AG09319 (cell line): ENCODE data around the gene VPS51.

ENCODE experiments used
- DNase-seq: peaks from one replicate; pipeline ENCODE4 v3.0.0-alpha.2; 2010; ENCODE audit warnings: low read depth; ENCODE audit errors: extremely low read depth
- CTCF ChIP-seq: IDR thresholded peaks from 2 replicates; pipeline ENCODE4 v1.5.1; 2011; ENCODE audit warnings: low read depth, mild to moderate bottlenecking, inconsistent platforms, low read length, moderate library complexity

Gene VPS51

GRCh38 chr11:65134240-65134951, 38.4 kb downstream of the VPS51 start, which contains the start of gene SYVN1:
Gene SYVN1 (minus strand): TSS chr11:65134519. CDS start chr11:65133601, 918 bp downstream.
- TF ChIP-seq CTCF = no peak
- peak; percentile 65 for DNase-seq

GRCh38 chr11:65134952-65135632, 39.1 kb downstream of the VPS51 start:
- no peak for TF ChIP-seq CTCF
- peak; percentile 85 for DNase-seq

GRCh38 chr11:65135633-65136145, 39.7 kb downstream of the VPS51 start:
- no peak for DNase-seq
- TF ChIP-seq CTCF = no peak

- no peak for DNase-seq
- TF ChIP-seq CTCF = no peak
These were observed 40.6 kb downstream of the VPS51 start for GRCh38 chr11:65136515-65137096.

- DNase-seq = no peak
These were observed 46.0 kb downstream of the VPS51 start for GRCh38 chr11:65141896-65142494.

GRCh38 chr11:65147352-65148075, 51.5 kb downstream of the VPS51 start:
- DNase-seq = no peak
- TF ChIP-seq CTCF = no peak

More at GRCh38 chr11:65141896-65142494, 46.0 kb downstream of the VPS51 start:
- no peak for TF ChIP-seq CTCF
